Measurements from ENCODE around the gene PRKD1.

The PRKD1 gene

GRCh38 chr14:29653303-29653702, 274.3 kb downstream of the PRKD1 start:
- no peak overlapping the region for H3K27ac ChIP-seq
- H3K4me3 ChIP-seq (ENCODE audit: low read depth in 1 of 2, low read length in 1 of 2): no peak overlapping the region
- H3K9me3 ChIP-seq: peaks cover 4% of the 10 kb centered on the region
- no peak for TF ChIP-seq CTCF (IDR thresholded peaks at IDR 0.05)
- H3K36me3 ChIP-seq: no peaks in the 10 kb centered on the region
- no peaks in the 10 kb centered on the region for H3K4me1 ChIP-seq (ENCODE audit: control insufficient read depth in 1 of 2, insufficient read depth in 1 of 2, low read depth in 1 of 2, low read length in 1 of 2)
- H3K27me3 ChIP-seq: no peaks in the 10 kb centered on the region

GRCh38 chr14:29652571-29652970, 275.1 kb downstream of the PRKD1 start:
- Histone ChIP-seq H3K27me3 (no peaks in the 10 kb centered on the region), H3K27ac (no peak overlapping the region), H3K36me3 (no peaks in the 10 kb centered on the region), H3K4me1 (ENCODE audit: control insufficient read depth in 1 of 2, insufficient read depth in 1 of 2, low read depth in 1 of 2, low read length in 1 of 2) (no peaks in the 10 kb centered on the region), H3K9me3 (peaks cover 4% of the 10 kb centered on the region), H3K4me3 (ENCODE audit: low read depth in 1 of 2, low read length in 1 of 2) (no peak overlapping the region)
- no peak for TF ChIP-seq CTCF (IDR thresholded peaks at IDR 0.05)

- Histone ChIP-seq H3K27ac (no peak overlapping the region), H3K4me3 (ENCODE audit: low read depth in 1 of 2, low read length in 1 of 2) (no peak overlapping the region), H3K27me3 (no peaks in the 10 kb centered on the region), H3K36me3 (no peaks in the 10 kb centered on the region), H3K4me1 (ENCODE audit: control insufficient read depth in 1 of 2, insufficient read depth in 1 of 2, low read depth in 1 of 2, low read length in 1 of 2) (no peaks in the 10 kb centered on the region), H3K9me3 (peaks cover 4% of the 10 kb centered on the region)
- no peak for TF ChIP-seq CTCF (IDR thresholded peaks at IDR 0.05)
Observed at GRCh38 chr14:29650554-29651269, 276.9 kb downstream of the PRKD1 start.

- H3K9me3 ChIP-seq: peaks cover 4% of the 10 kb centered on the region
- H3K27me3 ChIP-seq: no peaks in the 10 kb centered on the region
- TF ChIP-seq CTCF (IDR thresholded peaks at IDR 0.05): no peak
- H3K36me3 ChIP-seq: no peaks in the 10 kb centered on the region
- no peak overlapping the region for H3K27ac ChIP-seq
- no peaks in the 10 kb centered on the region for H3K4me1 ChIP-seq (ENCODE audit: control insufficient read depth in 1 of 2, insufficient read depth in 1 of 2, low read depth in 1 of 2, low read length in 1 of 2)
- H3K4me3 ChIP-seq (ENCODE audit: low read depth in 1 of 2, low read length in 1 of 2): no peak overlapping the region
Observed at GRCh38 chr14:29649170-29649569, 278.5 kb downstream of the PRKD1 start.

GRCh38 chr14:29648045-29648444, 279.6 kb downstream of the PRKD1 start:
- no peak for TF ChIP-seq CTCF (IDR thresholded peaks at IDR 0.05)
- H3K36me3 ChIP-seq: no peaks in the 10 kb centered on the region
- no peaks in the 10 kb centered on the region for H3K27me3 ChIP-seq
- no peak overlapping the region for H3K27ac ChIP-seq
- H3K4me1 ChIP-seq (ENCODE audit: control insufficient read depth in 1 of 2, insufficient read depth in 1 of 2, low read depth in 1 of 2, low read length in 1 of 2): no peaks in the 10 kb centered on the region
- no peak overlapping the region for H3K4me3 ChIP-seq (ENCODE audit: low read depth in 1 of 2, low read length in 1 of 2)
- peaks cover 4% of the 10 kb centered on the region for H3K9me3 ChIP-seq
